Thyroid gland (tissue), 4 donors: ENCODE measurements around the gene MROH8. TPM values are rescaled to one million over a fixed set of nuclear protein-coding genes. Genes with fewer than 3 reads are reported as not detected.
"Not testable (repeated sequence)": the region's sequence is repeated elsewhere in the genome, so short reads cannot be mapped to it uniquely, and the experiment has no call there.

Experiments used
- DNase-seq, 2 donors: peaks; one replicate each; pipeline ENCODE4 v3.0.0-alpha.2; 2019
- H3K27ac ChIP-seq, 3 donors: fragments of 200-600 bp; sonication (generic); 1 replicate in 2 of 3; 2 replicates in 1 of 3; pipeline ENCODE4 v1.5.1; 2016 to 2019; ENCODE audit warnings: mild to moderate bottlenecking in 1 of 3, moderate library complexity in 1 of 3
- H3K27me3 ChIP-seq: fragments of 200-600 bp; sonication (generic); one replicate; pipeline ENCODE4 v1.5.1; 2019
- H3K36me3 ChIP-seq, 2 donors: fragments of 200-600 bp; sonication (generic); one replicate each; pipeline ENCODE4 v1.5.1; 2016 to 2019
- H3K4me1 ChIP-seq, 2 donors: fragments of 200-600 bp; sonication (generic); one replicate each; pipeline ENCODE4 v1.5.1; 2017 to 2019
- H3K4me3 ChIP-seq, 3 donors: fragments of 200-600 bp; sonication (generic); replicated peaks in 1 of 3; 1 replicate in 2 of 3; 2 replicates in 1 of 3; pipeline ENCODE4 v1.5.1; 2016; ENCODE audit warnings: mild to moderate bottlenecking in 1 of 3
- H3K9me3 ChIP-seq: fragments of 200-600 bp; sonication (generic); one replicate; pipeline ENCODE4 v1.5.1; 2017
- CTCF ChIP-seq, 6 experiments: fragments of 200-600 bp in 3 of 6; fragments of 450-650 bp in 3 of 6; sonication (generic) in 3 of 6; IDR thresholded peaks; one replicate each; pipeline ENCODE4 v1.5.1; 2016 to 2019; ENCODE audit warnings: antibody characterized with exemption in 6 of 6, mild to moderate bottlenecking in 2 of 6, inconsistent platforms in 1 of 6, moderate library complexity in 1 of 6
- POLR2A ChIP-seq, 2 donors: fragments of 450-650 bp; IDR thresholded peaks; one replicate each; pipeline ENCODE4 v1.6.1; 2017; ENCODE audit warnings: antibody characterized with exemption in 2 of 2, mild to moderate bottlenecking in 2 of 2, moderate library complexity in 1 of 2
- WGBS, 2 donors: methylation state at CpG; one replicate each; pipeline ENCODE4 v1.1.5; 2017; 5-methylcytosine and 5-hydroxymethylcytosine counted together
- intact Hi-C: fragments of 100-400 bp; cut with DNase I; formaldehyde crosslinking; loops from one replicate; pipeline ENCODE4 v1.15.1; 2023
- total RNA-seq, 4 donors: library from RNA; depleted of rRNA; stranded (reverse); fragments of >200 nt; gene quantifications; one replicate each; pipeline ENCODE4 v1.2.3, GENCODE V29; 2016

Gene MROH8
- total RNA-seq, 4 donors from 2014 or later, result 2.3 to 7.5 (median 3.4) TPM

- TF ChIP-seq POLR2A (IDR thresholded peaks at IDR 0.05) (no peak), CTCF (IDR thresholded peaks at IDR 0.05) (no peak)
- intact Hi-C loops, result no loop called here
- Histone ChIP-seq H3K36me3 (no peaks in the 10 kb centered on the region), H3K27ac (no peak overlapping the region), H3K4me1 (no peaks in the 10 kb centered on the region), H3K27me3 (no peaks in the 10 kb centered on the region), H3K9me3 (no peaks in the 10 kb centered on the region), H3K4me3 (no peak overlapping the region)
- WGBS, 2 donors, result 80 to 94% methylated on average over 3 to 4 of the region's 4 CpGs
- DNase-seq, result no peak
Observed at GRCh38 chr20:37151529-37151928, 27.8 kb downstream of the MROH8 start.

GRCh38 chr20:37150864-37151263 is 28.5 kb downstream of the MROH8 start:
- H3K9me3 ChIP-seq, H3K4me1 ChIP-seq, H3K4me3 ChIP-seq, H3K36me3 ChIP-seq, H3K27me3 ChIP-seq, DNase-seq, intact Hi-C loops, H3K27ac ChIP-seq: not testable (repeated sequence)
- 93 to 98% methylated on average over 6 to 9 of the region's 33 CpGs for WGBS, 2 donors

GRCh38 chr20:37147250-37147649 is 32.1 kb downstream of the MROH8 start:
- 94 to 97% methylated on average over 6 of the region's 6 CpGs for WGBS, 2 donors
- TF ChIP-seq CTCF (IDR thresholded peaks at IDR 0.05), result no peak
- no peak for TF ChIP-seq POLR2A (IDR thresholded peaks at IDR 0.05)
- H3K4me1 ChIP-seq, result no peaks in the 10 kb centered on the region
- DNase-seq, result no peak
- no peak overlapping the region for H3K27ac ChIP-seq
- intact Hi-C loops, result no loop called here
- no peaks in the 10 kb centered on the region for H3K9me3 ChIP-seq
- no peaks in the 10 kb centered on the region for H3K27me3 ChIP-seq
- no peak overlapping the region for H3K4me3 ChIP-seq
- no peaks in the 10 kb centered on the region for H3K36me3 ChIP-seq

- intact Hi-C loops, result no loop called here
- TF ChIP-seq CTCF (IDR thresholded peaks at IDR 0.05) (no peak), POLR2A (IDR thresholded peaks at IDR 0.05) (no peak)
- H3K4me3 ChIP-seq, result no peak overlapping the region
- H3K4me1 ChIP-seq, result no peaks in the 10 kb centered on the region
- no peaks in the 10 kb centered on the region for H3K27me3 ChIP-seq
- H3K36me3 ChIP-seq, result no peaks in the 10 kb centered on the region
- no peak for DNase-seq
- H3K27ac ChIP-seq, result no peak overlapping the region
- WGBS, 2 donors, result 91 to 95% methylated on average over 8 of the region's 8 CpGs
- no peaks in the 10 kb centered on the region for H3K9me3 ChIP-seq
Observed at GRCh38 chr20:37144856-37145404, 34.4 kb downstream of the MROH8 start.

- no peak overlapping the region for H3K27ac ChIP-seq
- WGBS, 2 donors, result 90 to 92% methylated on average over 3 of the region's 3 CpGs
- no peaks in the 10 kb centered on the region for H3K9me3 ChIP-seq
- DNase-seq, result no peak
- no peaks in the 10 kb centered on the region for H3K4me1 ChIP-seq
- H3K36me3 ChIP-seq, result no peaks in the 10 kb centered on the region
- intact Hi-C loops, result no loop called here
- H3K27me3 ChIP-seq, result no peaks in the 10 kb centered on the region
- H3K4me3 ChIP-seq, result no peak overlapping the region
- TF ChIP-seq CTCF (IDR thresholded peaks at IDR 0.05), result no peak
- TF ChIP-seq POLR2A (IDR thresholded peaks at IDR 0.05), result no peak
Observed at GRCh38 chr20:37142708-37143107, 36.6 kb downstream of the MROH8 start.

- Histone ChIP-seq H3K9me3 (no peaks in the 10 kb centered on the region), H3K4me1 (no peaks in the 10 kb centered on the region), H3K36me3 (no peaks in the 10 kb centered on the region), H3K27ac (no peak overlapping the region), H3K27me3 (no peaks in the 10 kb centered on the region), H3K4me3 (no peak overlapping the region)
- no peak for TF ChIP-seq POLR2A (IDR thresholded peaks at IDR 0.05)
- WGBS, 2 donors, result 95 to 96% methylated on average over 4 of the region's 4 CpGs
- intact Hi-C loops, result no loop called here
- DNase-seq, result no peak
Observed at GRCh38 chr20:37137547-37137946, 41.8 kb downstream of the MROH8 start.
